Thyroid gland (tissue), 4 donors: ENCODE data around the gene PLXNA4. TPM values are rescaled to one million over a fixed set of nuclear protein-coding genes. Genes with fewer than 3 reads are reported as not detected.
"Not testable (repeated sequence)": the region's sequence is repeated elsewhere in the genome, so short reads cannot be mapped to it uniquely, and the experiment has no call there.

Experiments used
- DNase-seq, 2 donors: peaks; one replicate each; pipeline ENCODE4 v3.0.0-alpha.2; 2019
- H3K27ac ChIP-seq, 3 donors: fragments of 200-600 bp; sonication (generic); 1 replicate in 2 of 3; 2 replicates in 1 of 3; pipeline ENCODE4 v1.5.1; 2016 to 2019; ENCODE audit warnings: mild to moderate bottlenecking in 1 of 3, moderate library complexity in 1 of 3
- H3K27me3 ChIP-seq: fragments of 200-600 bp; sonication (generic); one replicate; pipeline ENCODE4 v1.5.1; 2019
- H3K36me3 ChIP-seq, 2 donors: fragments of 200-600 bp; sonication (generic); one replicate each; pipeline ENCODE4 v1.5.1; 2016 to 2019
- H3K4me1 ChIP-seq, 2 donors: fragments of 200-600 bp; sonication (generic); one replicate each; pipeline ENCODE4 v1.5.1; 2017 to 2019
- H3K4me3 ChIP-seq, 3 donors: fragments of 200-600 bp; sonication (generic); replicated peaks in 1 of 3; 1 replicate in 2 of 3; 2 replicates in 1 of 3; pipeline ENCODE4 v1.5.1; 2016; ENCODE audit warnings: mild to moderate bottlenecking in 1 of 3
- H3K9me3 ChIP-seq: fragments of 200-600 bp; sonication (generic); one replicate; pipeline ENCODE4 v1.5.1; 2017
- POLR2A ChIP-seq, 2 donors: fragments of 450-650 bp; IDR thresholded peaks; one replicate each; pipeline ENCODE4 v1.6.1; 2017; ENCODE audit warnings: antibody characterized with exemption in 2 of 2, mild to moderate bottlenecking in 2 of 2, moderate library complexity in 1 of 2
- WGBS, 2 donors: methylation state at CpG; one replicate each; pipeline ENCODE4 v1.1.5; 2017; 5-methylcytosine and 5-hydroxymethylcytosine counted together
- intact Hi-C: fragments of 100-400 bp; cut with DNase I; formaldehyde crosslinking; loops from one replicate; pipeline ENCODE4 v1.15.1; 2023
- total RNA-seq, 4 donors: library from RNA; depleted of rRNA; stranded (reverse); fragments of >200 nt; gene quantifications; one replicate each; pipeline ENCODE4 v1.2.3, GENCODE V29; 2016
- TF ChIP-seq, protein P1 (sequence below), 6 experiments: fragments of 200-600 bp in 3 of 6; fragments of 450-650 bp in 3 of 6; sonication (generic) in 3 of 6; IDR thresholded peaks; one replicate each; pipeline ENCODE4 v1.5.1; 2016 to 2019; ENCODE audit warnings: antibody characterized with exemption in 6 of 6, mild to moderate bottlenecking in 2 of 6, inconsistent platforms in 1 of 6, moderate library complexity in 1 of 6

The PLXNA4 gene
- total RNA-seq, 4 donors from 2014 or later = 1.3 to 8.3 (median 2.4) TPM

DNA sequence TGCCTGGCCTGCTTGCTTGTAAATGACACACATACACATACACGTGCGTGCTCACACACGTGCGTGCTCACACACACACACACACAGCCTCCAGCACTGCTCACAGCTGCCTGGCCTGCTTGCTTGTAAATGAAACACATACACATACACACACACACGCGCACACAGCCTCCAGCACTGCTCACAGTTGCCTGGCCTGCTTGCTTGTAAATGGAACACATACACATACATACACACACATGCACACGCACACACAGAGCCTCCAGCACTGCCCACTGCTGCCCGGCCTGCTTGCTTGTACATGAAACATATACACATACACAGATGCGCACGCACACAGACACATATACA is 397.2 kb downstream of the PLXNA4 start:
- no peak overlapping the region for H3K4me3 ChIP-seq
- 75 to 84% methylated on average over 8 to 10 of the region's 10 CpGs for WGBS, 2 donors
- H3K27ac ChIP-seq = no peak overlapping the region
- no peak for DNase-seq
- no peaks in the 10 kb centered on the region for H3K27me3 ChIP-seq
- no peak for TF ChIP-seq POLR2A (IDR thresholded peaks at IDR 0.05)
- TF ChIP-seq, protein P1, sequence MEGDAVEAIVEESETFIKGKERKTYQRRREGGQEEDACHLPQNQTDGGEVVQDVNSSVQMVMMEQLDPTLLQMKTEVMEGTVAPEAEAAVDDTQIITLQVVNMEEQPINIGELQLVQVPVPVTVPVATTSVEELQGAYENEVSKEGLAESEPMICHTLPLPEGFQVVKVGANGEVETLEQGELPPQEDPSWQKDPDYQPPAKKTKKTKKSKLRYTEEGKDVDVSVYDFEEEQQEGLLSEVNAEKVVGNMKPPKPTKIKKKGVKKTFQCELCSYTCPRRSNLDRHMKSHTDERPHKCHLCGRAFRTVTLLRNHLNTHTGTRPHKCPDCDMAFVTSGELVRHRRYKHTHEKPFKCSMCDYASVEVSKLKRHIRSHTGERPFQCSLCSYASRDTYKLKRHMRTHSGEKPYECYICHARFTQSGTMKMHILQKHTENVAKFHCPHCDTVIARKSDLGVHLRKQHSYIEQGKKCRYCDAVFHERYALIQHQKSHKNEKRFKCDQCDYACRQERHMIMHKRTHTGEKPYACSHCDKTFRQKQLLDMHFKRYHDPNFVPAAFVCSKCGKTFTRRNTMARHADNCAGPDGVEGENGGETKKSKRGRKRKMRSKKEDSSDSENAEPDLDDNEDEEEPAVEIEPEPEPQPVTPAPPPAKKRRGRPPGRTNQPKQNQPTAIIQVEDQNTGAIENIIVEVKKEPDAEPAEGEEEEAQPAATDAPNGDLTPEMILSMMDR (IDR thresholded peaks at IDR 0.05) = no peak
- H3K9me3 ChIP-seq = no peaks in the 10 kb centered on the region
- no peaks in the 10 kb centered on the region for H3K4me1 ChIP-seq
- H3K36me3 ChIP-seq = no peaks in the 10 kb centered on the region
- intact Hi-C loops = no loop called here

DNA sequence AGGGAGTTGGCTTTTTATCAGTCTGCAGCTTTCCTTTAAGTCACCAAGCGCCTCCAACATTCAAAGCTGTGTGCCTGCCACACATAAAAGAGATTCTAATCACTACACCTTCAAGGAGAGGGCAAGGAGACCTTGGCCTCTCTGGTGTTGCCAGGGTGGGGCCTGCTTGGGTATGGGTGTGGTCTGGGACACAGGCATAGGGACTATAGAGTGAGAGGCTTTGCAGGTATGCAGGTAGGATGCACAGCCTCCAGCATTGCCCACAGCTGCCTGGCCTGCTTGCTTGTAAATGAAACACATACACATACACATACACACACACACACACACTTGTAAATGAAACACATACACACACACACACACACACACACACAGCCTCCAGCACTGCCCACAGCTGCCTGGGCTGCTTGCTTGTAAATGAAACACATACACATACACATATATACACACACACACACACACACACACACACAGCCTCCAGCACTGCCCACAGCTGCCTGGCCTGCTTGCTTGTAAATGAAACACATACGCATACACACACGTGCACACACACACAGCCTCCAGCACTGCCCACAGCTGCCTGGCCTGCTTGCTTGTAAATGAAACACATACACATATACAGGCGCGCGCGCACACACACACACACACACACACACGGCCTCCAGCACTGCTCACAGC is 397.7 kb downstream of the PLXNA4 start:
- intact Hi-C loops, H3K36me3 ChIP-seq, H3K9me3 ChIP-seq, H3K4me1 ChIP-seq, H3K4me3 ChIP-seq, DNase-seq, H3K27me3 ChIP-seq, H3K27ac ChIP-seq: not testable (repeated sequence)
- WGBS, 2 donors = 82 to 86% methylated on average over 4 to 8 of the region's 8 CpGs

- TF ChIP-seq, protein P1 (IDR thresholded peaks at IDR 0.05) = no peak
- TF ChIP-seq POLR2A (IDR thresholded peaks at IDR 0.05) = no peak
- no peak for DNase-seq
- WGBS, 2 donors = 87 to 89% methylated on average over 10 of the region's 10 CpGs
- Histone ChIP-seq H3K4me1 (no peaks in the 10 kb centered on the region), H3K9me3 (no peaks in the 10 kb centered on the region), H3K27ac (no peak overlapping the region), H3K36me3 (no peaks in the 10 kb centered on the region), H3K27me3 (no peaks in the 10 kb centered on the region), H3K4me3 (no peak overlapping the region)
- intact Hi-C loops = no loop called here
Observed at GRCh38 chr7:132177708-132178401, 398.4 kb downstream of the PLXNA4 start.

- no peak overlapping the region for H3K4me3 ChIP-seq
- H3K27ac ChIP-seq = no peak overlapping the region
- no peaks in the 10 kb centered on the region for H3K4me1 ChIP-seq
- no peaks in the 10 kb centered on the region for H3K9me3 ChIP-seq
- 91 to 96% methylated on average over 8 of the region's 8 CpGs for WGBS, 2 donors
- no peaks in the 10 kb centered on the region for H3K36me3 ChIP-seq
- no peaks in the 10 kb centered on the region for H3K27me3 ChIP-seq
- DNase-seq = no peak
- no peak for TF ChIP-seq POLR2A (IDR thresholded peaks at IDR 0.05)
- TF ChIP-seq, protein P1 (IDR thresholded peaks at IDR 0.05) = no peak
- intact Hi-C loops = no loop called here
Observed at GRCh38 chr7:132176719-132177118, 399.6 kb downstream of the PLXNA4 start.

GRCh38 chr7:132171130-132171576 is 405.1 kb downstream of the PLXNA4 start:
- WGBS, 2 donors = 60 to 69% methylated on average over 5 of the region's 5 CpGs

More at GRCh38 chr7:132171130-132171576, 405.1 kb downstream of the PLXNA4 start:
- H3K36me3 ChIP-seq = no peaks in the 10 kb centered on the region
- no peak overlapping the region for H3K27ac ChIP-seq
- H3K4me3 ChIP-seq = no peak overlapping the region
- H3K27me3 ChIP-seq = no peaks in the 10 kb centered on the region
- no peaks in the 10 kb centered on the region for H3K9me3 ChIP-seq
- intact Hi-C loops = no loop called here
- TF ChIP-seq POLR2A (IDR thresholded peaks at IDR 0.05) = no peak
- TF ChIP-seq, protein P1 (IDR thresholded peaks at IDR 0.05) = no peak
- DNase-seq = no peak
- no peaks in the 10 kb centered on the region for H3K4me1 ChIP-seq
